Mesodermal cell (in vitro differentiated cells): Measurements from ENCODE around the gene FAM32A.

ENCODE experiments used
- H3K27ac ChIP-seq: 2 replicates; pipeline ENCODE4 v1.7.0; 2013; ENCODE audit warnings: mild to moderate bottlenecking, low read depth, low read length, moderate library complexity; ENCODE audit not compliant: severe bottlenecking
- H3K36me3 ChIP-seq: 2 replicates; pipeline ENCODE4 v1.7.1; 2013; ENCODE audit warnings: mild to moderate bottlenecking, low read length, moderate library complexity; ENCODE audit not compliant: control insufficient read depth, insufficient read depth
- H3K4me1 ChIP-seq: one replicate; pipeline ENCODE4 v1.7.1; 2013; ENCODE audit warnings: mild to moderate bottlenecking, low read length; ENCODE audit not compliant: insufficient read depth, control insufficient read depth, poor library complexity, severe bottlenecking
- H3K4me3 ChIP-seq: 2 replicates; pipeline ENCODE4 v1.7.0; 2013; ENCODE audit warnings: low read length, control low read depth, mild to moderate bottlenecking; ENCODE audit not compliant: insufficient read depth, poor library complexity, severe bottlenecking; ENCODE audit errors: extremely low read depth
- H3K9me3 ChIP-seq: 2 replicates; pipeline ENCODE4 v1.7.1; 2013; ENCODE audit warnings: mild to moderate bottlenecking, low read length, moderate library complexity; ENCODE audit not compliant: control insufficient read depth
- WGBS, 2 experiments: methylation state at CpG; one replicate each; pipeline ENCODE4 v1.1.5; 2013; ENCODE audit warnings: missing lambda C conversion rate in 2 of 2; ENCODE audit not compliant: insufficient coverage in 2 of 2; 5-methylcytosine and 5-hydroxymethylcytosine counted together

The FAM32A gene

GRCh38 chr19:16202320-16203255 is 17.4 kb downstream of the FAM32A start:
- Histone ChIP-seq H3K4me3 (no peak overlapping the region), H3K27ac (no peak overlapping the region), H3K4me1 (no peaks in the 10 kb centered on the region), H3K9me3 (no peaks in the 10 kb centered on the region), H3K36me3 (peaks cover 70% of the 10 kb centered on the region)
- 92 to 94% methylated on average over 17 to 20 of the region's 22 CpGs for WGBS, 2 experiments

DNA sequence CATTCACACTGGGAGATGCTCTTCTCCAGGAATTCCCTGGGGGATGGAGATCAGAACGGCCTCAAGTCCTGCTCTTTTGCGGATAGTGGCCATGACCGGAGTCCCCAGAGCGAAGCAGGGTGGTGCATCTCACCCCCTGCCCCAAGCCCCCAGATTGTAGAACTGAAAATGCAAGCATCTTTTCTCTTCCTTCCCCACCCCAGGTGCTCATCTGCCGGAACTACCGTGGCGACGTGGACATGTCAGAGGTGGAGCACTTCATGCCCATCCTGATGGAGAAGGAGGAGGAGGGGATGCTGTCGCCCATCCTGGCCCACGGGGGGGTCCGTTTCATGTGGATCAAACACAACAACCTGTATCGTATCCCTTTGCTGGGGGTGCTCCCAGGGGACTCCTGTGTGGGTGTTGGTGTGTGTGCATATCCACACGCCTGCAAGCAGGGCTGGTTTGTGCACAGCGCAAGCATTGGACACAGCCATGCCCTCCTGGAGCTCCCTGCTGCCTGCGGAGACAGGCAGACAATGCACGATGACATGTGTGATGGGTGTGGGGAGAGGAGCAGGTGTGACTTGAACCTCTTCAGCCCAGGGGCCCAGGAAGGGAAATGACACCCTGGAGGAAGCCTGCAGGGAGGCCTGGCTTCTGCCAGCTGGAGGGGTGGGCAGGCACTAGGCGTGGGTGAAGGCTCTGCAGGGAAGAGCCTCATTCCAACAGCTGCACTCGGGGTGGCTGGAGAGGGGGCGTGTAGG is 18.2 kb downstream of the FAM32A start:
- H3K27ac ChIP-seq, result no peak overlapping the region
- peaks cover 78% of the 10 kb centered on the region for H3K36me3 ChIP-seq
- H3K9me3 ChIP-seq, result no peaks in the 10 kb centered on the region
- WGBS, 2 experiments, result 96 to 100% methylated on average over 5 to 16 of the region's 19 CpGs
- no peaks in the 10 kb centered on the region for H3K4me1 ChIP-seq
- H3K4me3 ChIP-seq, result no peak overlapping the region

- H3K9me3 ChIP-seq, result no peaks in the 10 kb centered on the region
- WGBS, 2 experiments, result 95 to 100% methylated on average over 4 to 5 of the region's 5 CpGs
- no peaks in the 10 kb centered on the region for H3K4me1 ChIP-seq
- H3K4me3 ChIP-seq, result no peak overlapping the region
- peaks cover 83% of the 10 kb centered on the region for H3K36me3 ChIP-seq
- H3K27ac ChIP-seq, result no peak overlapping the region
Observed at GRCh38 chr19:16204005-16204294, 18.7 kb downstream of the FAM32A start.

- Histone ChIP-seq H3K27ac (no peak overlapping the region), H3K4me3 (no peak overlapping the region), H3K36me3 (peaks cover 92% of the 10 kb centered on the region), H3K9me3 (no peaks in the 10 kb centered on the region), H3K4me1 (no peaks in the 10 kb centered on the region)
- 95 to 96% methylated on average over 7 to 8 of the region's 11 CpGs for WGBS, 2 experiments
Observed at GRCh38 chr19:16205205-16206045, 20.2 kb downstream of the FAM32A start.

GRCh38 chr19:16206046-16206605 is 20.9 kb downstream of the FAM32A start:
- no peaks in the 10 kb centered on the region for H3K4me1 ChIP-seq
- H3K4me3 ChIP-seq, result no peak overlapping the region
- no peak overlapping the region for H3K27ac ChIP-seq
- no peaks in the 10 kb centered on the region for H3K9me3 ChIP-seq
- H3K36me3 ChIP-seq, result peaks cover 92% of the 10 kb centered on the region
- WGBS, 2 experiments, result 82 to 92% methylated on average over 2 to 11 of the region's 14 CpGs

DNA sequence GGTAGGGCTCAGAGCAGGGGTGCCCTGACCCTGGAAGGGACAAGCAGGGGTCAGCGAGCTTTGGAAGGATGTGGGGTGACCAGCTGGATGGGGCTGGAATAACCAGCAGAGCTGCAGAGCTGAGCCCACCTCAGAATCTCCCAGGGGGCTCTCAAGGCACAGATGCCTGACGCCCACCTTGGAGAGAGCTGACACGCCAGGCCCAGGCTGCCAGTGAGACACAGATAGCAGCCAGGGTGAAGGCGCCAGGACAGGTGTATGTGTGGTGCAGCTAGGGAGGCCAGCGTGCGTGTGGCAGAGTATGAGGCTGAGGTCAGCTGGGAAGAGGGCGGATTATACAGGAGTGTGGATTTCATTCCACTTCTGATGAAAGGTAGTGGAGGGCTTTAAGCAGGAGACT is 21.4 kb downstream of the FAM32A start:
- no peaks in the 10 kb centered on the region for H3K4me1 ChIP-seq
- WGBS, 2 experiments, result 93 to 96% methylated on average over 6 of the region's 7 CpGs
- H3K9me3 ChIP-seq, result no peaks in the 10 kb centered on the region
- H3K36me3 ChIP-seq, result peaks cover 94% of the 10 kb centered on the region
- no peak overlapping the region for H3K27ac ChIP-seq
- no peak overlapping the region for H3K4me3 ChIP-seq

GRCh38 chr19:16207063-16207462 is 21.9 kb downstream of the FAM32A start:
- H3K36me3 ChIP-seq, result peaks cover 94% of the 10 kb centered on the region
- no peak overlapping the region for H3K27ac ChIP-seq
- H3K4me1 ChIP-seq, result no peaks in the 10 kb centered on the region
- no peak overlapping the region for H3K4me3 ChIP-seq
- no peaks in the 10 kb centered on the region for H3K9me3 ChIP-seq
- WGBS, 2 experiments, result 93 to 97% methylated on average over 7 to 10 of the region's 10 CpGs

DNA sequence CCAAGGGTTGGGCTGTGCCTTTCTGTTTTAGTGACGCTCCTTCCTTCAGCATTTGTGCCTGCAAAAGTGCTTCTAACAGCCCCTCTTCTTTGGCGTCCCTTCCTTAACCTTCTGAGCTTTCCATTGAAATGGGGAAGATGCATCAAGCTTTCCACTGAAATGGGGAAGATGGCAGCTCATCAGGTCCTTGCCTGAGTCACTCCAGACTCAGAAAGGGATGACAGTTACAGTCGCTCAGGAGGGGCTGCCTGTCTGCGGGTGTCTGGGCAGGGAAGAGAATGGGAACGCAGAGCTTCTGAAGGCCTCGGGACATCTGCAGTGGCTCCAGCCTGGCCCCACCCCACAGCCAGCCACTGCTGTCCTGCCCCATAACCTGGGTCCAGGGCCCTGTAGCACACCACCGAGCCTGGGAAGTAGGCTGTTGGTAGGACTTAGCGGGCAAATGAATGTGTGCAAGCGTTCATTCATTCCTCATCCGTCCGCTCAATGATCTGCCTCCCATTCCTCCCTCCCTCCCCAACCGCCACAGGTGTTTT is 22.3 kb downstream of the FAM32A start:
- peaks cover 94% of the 10 kb centered on the region for H3K36me3 ChIP-seq
- WGBS, 2 experiments, result 94 to 96% methylated on average over 10 of the region's 12 CpGs
- H3K4me1 ChIP-seq, result no peaks in the 10 kb centered on the region
- no peak overlapping the region for H3K27ac ChIP-seq
- H3K9me3 ChIP-seq, result no peaks in the 10 kb centered on the region
- H3K4me3 ChIP-seq, result no peak overlapping the region

- no peaks in the 10 kb centered on the region for H3K4me1 ChIP-seq
- H3K27ac ChIP-seq, result no peak overlapping the region
- 93 to 96% methylated on average over 20 to 21 of the region's 21 CpGs for WGBS, 2 experiments
- peaks cover 92% of the 10 kb centered on the region for H3K36me3 ChIP-seq
- H3K4me3 ChIP-seq, result no peak overlapping the region
- no peaks in the 10 kb centered on the region for H3K9me3 ChIP-seq
Observed at GRCh38 chr19:16208064-16208759, 23.0 kb downstream of the FAM32A start.
